Measurements from ENCODE around the gene SNX5. TPM values are rescaled to one million over a fixed set of nuclear protein-coding genes. Genes with fewer than 3 reads are reported as not detected.

SNX5 gene
- total and polyA plus RNA-seq, 2 of the 13 experiments (the other 11 are each of a cell fraction or from before 2014, with no cell fraction given): 664 to 1,040 TPM

DNA sequence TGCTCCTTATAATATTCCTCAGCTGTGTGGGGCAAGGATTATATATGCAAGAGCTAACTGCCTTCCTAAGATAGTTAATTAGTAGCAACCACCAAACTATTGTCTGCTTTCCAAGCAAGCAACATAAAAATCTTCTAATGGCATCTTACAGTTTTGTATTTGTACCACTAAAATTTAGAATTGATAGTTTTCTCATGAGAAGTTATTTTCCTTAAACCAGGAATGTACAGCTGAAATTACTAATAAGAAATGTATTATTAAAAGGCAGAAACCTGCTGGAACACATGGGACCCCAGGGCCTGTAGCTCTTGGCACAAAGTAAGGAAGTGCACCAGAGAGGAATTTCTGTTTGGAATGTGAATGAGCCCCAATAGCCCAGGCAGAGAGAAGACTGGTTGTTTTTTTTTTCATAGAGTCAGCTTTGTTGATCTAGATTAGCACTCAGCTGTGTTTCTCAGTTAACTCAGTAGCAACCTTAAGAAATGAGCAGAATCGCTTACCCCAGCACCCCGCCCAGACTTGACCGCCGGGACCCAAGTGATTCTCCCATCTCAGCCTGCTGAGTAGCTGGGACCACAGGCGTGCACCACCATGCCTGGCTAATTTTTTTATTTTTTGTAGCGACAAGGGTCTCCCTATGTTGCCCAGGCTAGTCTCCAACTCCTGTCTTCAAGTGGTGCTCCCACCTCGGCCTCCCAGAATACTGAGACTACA, 2.9 kb upstream of the SNX5 start (continued):
- TF ChIP-seq, protein P1, sequence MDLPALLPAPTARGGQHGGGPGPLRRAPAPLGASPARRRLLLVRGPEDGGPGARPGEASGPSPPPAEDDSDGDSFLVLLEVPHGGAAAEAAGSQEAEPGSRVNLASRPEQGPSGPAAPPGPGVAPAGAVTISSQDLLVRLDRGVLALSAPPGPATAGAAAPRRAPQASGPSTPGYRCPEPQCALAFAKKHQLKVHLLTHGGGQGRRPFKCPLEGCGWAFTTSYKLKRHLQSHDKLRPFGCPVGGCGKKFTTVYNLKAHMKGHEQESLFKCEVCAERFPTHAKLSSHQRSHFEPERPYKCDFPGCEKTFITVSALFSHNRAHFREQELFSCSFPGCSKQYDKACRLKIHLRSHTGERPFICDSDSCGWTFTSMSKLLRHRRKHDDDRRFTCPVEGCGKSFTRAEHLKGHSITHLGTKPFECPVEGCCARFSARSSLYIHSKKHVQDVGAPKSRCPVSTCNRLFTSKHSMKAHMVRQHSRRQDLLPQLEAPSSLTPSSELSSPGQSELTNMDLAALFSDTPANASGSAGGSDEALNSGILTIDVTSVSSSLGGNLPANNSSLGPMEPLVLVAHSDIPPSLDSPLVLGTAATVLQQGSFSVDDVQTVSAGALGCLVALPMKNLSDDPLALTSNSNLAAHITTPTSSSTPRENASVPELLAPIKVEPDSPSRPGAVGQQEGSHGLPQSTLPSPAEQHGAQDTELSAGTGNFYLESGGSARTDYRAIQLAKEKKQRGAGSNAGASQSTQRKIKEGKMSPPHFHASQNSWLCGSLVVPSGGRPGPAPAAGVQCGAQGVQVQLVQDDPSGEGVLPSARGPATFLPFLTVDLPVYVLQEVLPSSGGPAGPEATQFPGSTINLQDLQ (CRISPR knock-in tag; IDR thresholded peaks at IDR 0.05): no peak
- TF ChIP-seq, protein P2, sequence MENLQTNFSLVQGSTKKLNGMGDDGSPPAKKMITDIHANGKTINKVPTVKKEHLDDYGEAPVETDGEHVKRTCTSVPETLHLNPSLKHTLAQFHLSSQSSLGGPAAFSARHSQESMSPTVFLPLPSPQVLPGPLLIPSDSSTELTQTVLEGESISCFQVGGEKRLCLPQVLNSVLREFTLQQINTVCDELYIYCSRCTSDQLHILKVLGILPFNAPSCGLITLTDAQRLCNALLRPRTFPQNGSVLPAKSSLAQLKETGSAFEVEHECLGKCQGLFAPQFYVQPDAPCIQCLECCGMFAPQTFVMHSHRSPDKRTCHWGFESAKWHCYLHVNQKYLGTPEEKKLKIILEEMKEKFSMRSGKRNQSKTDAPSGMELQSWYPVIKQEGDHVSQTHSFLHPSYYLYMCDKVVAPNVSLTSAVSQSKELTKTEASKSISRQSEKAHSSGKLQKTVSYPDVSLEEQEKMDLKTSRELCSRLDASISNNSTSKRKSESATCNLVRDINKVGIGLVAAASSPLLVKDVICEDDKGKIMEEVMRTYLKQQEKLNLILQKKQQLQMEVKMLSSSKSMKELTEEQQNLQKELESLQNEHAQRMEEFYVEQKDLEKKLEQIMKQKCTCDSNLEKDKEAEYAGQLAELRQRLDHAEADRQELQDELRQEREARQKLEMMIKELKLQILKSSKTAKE (CRISPR knock-in tag; IDR thresholded peaks at IDR 0.05; ENCODE audit: borderline replicate concordance): no peak
- TF ChIP-seq TGIF2 (CRISPR knock-in tag; IDR thresholded peaks at IDR 0.05) (no peak), KLF13 (CRISPR knock-in tag; IDR thresholded peaks at IDR 0.05) (no peak), TARDBP (CRISPR knock-in tag; IDR thresholded peaks at IDR 0.05) (no peak), JARID2 (CRISPR knock-in tag; IDR thresholded peaks at IDR 0.05; ENCODE audit: insufficient replicate concordance) (no peak), ZNF772 (CRISPR knock-in tag; IDR thresholded peaks at IDR 0.05) (0 out of 2 replicates have a peak, but pooled peaks have one; percentile 27), ZBTB20 (CRISPR knock-in tag; IDR thresholded peaks at IDR 0.05; ENCODE audit: borderline replicate concordance, low read depth) (no peak)
- TF ChIP-seq, protein P3, sequence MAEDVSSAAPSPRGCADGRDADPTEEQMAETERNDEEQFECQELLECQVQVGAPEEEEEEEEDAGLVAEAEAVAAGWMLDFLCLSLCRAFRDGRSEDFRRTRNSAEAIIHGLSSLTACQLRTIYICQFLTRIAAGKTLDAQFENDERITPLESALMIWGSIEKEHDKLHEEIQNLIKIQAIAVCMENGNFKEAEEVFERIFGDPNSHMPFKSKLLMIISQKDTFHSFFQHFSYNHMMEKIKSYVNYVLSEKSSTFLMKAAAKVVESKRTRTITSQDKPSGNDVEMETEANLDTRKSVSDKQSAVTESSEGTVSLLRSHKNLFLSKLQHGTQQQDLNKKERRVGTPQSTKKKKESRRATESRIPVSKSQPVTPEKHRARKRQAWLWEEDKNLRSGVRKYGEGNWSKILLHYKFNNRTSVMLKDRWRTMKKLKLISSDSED (CRISPR knock-in tag; IDR thresholded peaks at IDR 0.05): no peak
- TF ChIP-seq, protein P4, sequence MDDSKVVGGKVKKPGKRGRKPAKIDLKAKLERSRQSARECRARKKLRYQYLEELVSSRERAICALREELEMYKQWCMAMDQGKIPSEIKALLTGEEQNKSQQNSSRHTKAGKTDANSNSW (CRISPR knock-in tag; IDR thresholded peaks at IDR 0.05; ENCODE audit: borderline replicate concordance): no peak
- TF ChIP-seq, protein P5, sequence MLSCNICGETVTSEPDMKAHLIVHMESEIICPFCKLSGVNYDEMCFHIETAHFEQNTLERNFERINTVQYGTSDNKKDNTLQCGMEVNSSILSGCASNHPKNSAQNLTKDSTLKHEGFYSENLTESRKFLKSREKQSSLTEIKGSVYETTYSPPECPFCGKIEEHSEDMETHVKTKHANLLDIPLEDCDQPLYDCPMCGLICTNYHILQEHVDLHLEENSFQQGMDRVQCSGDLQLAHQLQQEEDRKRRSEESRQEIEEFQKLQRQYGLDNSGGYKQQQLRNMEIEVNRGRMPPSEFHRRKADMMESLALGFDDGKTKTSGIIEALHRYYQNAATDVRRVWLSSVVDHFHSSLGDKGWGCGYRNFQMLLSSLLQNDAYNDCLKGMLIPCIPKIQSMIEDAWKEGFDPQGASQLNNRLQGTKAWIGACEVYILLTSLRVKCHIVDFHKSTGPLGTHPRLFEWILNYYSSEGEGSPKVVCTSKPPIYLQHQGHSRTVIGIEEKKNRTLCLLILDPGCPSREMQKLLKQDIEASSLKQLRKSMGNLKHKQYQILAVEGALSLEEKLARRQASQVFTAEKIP (CRISPR knock-in tag; IDR thresholded peaks at IDR 0.05; ENCODE audit: borderline replicate concordance): no peak
- TF ChIP-seq, protein P6, sequence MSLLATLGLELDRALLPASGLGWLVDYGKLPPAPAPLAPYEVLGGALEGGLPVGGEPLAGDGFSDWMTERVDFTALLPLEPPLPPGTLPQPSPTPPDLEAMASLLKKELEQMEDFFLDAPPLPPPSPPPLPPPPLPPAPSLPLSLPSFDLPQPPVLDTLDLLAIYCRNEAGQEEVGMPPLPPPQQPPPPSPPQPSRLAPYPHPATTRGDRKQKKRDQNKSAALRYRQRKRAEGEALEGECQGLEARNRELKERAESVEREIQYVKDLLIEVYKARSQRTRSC (CRISPR knock-in tag; IDR thresholded peaks at IDR 0.05; ENCODE audit: low read depth): no peak
- TF ChIP-seq, protein P7, sequence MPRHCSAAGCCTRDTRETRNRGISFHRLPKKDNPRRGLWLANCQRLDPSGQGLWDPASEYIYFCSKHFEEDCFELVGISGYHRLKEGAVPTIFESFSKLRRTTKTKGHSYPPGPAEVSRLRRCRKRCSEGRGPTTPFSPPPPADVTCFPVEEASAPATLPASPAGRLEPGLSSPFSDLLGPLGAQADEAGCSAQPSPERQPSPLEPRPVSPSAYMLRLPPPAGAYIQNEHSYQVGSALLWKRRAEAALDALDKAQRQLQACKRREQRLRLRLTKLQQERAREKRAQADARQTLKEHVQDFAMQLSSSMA (CRISPR knock-in tag; IDR thresholded peaks at IDR 0.05): no peak
- TF ChIP-seq, protein P8, sequence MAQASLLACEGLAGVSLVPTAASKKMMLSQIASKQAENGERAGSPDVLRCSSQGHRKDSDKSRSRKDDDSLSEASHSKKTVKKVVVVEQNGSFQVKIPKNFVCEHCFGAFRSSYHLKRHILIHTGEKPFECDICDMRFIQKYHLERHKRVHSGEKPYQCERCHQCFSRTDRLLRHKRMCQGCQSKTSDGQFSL (CRISPR knock-in tag; IDR thresholded peaks at IDR 0.05): no peak
